K562 (cell line): ENCODE results near the gene SRGAP3. TPM values are rescaled to one million over a fixed set of nuclear protein-coding genes. Genes with fewer than 3 reads are reported as not detected.

Experiments
- ATAC-seq: fragments of 200-7000 bp; cut with Tn5 transposase; 3 replicates; pipeline ENCODE4 v1.9.1; 2020; ENCODE audit warnings: moderate library complexity
- BruUV-seq: library from RNA; stranded (reverse); fragments of 400-500 nt; replicated peaks from 2 replicates; lab custom pipeline; 2021; lab: Mats Ljungman, UMichigan
- CTCF ChIA-PET: fragments of 300-600 bp; formaldehyde crosslinking; extraction: SDS; loops from one replicate; lab custom pipeline; 2021; ENCODE audit warnings: low intra/inter-chr PET ratio; lab: Yijun Ruan, JAX
- POLR2A ChIA-PET: fragments of 300-600, 350-650 bp; sonication (Branson Sonifier 250); formaldehyde crosslinking; extraction: SDS; loops from one replicate; lab custom pipeline; 2021; ENCODE audit warnings: antibody characterized with exemption, inconsistent platforms; lab: Yijun Ruan, JAX
- DNase-seq, 4 experiments: peaks; one replicate each; pipeline versions ENCODE4 v3.0.0 to v3.0.0-alpha.2; 2011 to 2018; ENCODE audit warnings: low spot score in 3 of 4, mixed read lengths in 3 of 4; ENCODE audit errors: extremely low read depth in 1 of 4
- FAIRE-seq: peaks from 2 replicates; lab custom pipeline; 2011; peaks lifted over from hg19 to GRCh38; lab: Jason Lieb, UNC
- H2AFZ ChIP-seq: 2 replicates; pipeline ENCODE4 v1.6.0; 2011; ENCODE audit warnings: low read depth, low read length, control low read depth, inconsistent platforms
- H3K27ac ChIP-seq: fragments of 200-600 bp; 3 replicates; pipeline ENCODE4 v1.8.0; 2011; ENCODE audit warnings: low read depth, mild to moderate bottlenecking, control low read depth, inconsistent platforms, low read length, moderate library complexity, mixed read lengths; ENCODE audit errors: extremely low read depth
- H3K27me3 ChIP-seq, 2 experiments: fragments of 300-600 bp in 1 of 2; 2 replicates in 1 of 2; 3 replicates in 1 of 2; pipeline versions ENCODE4 v1.6.0 to v1.8.0; 2011; ENCODE audit warnings: inconsistent platforms in 2 of 2, low read length in 2 of 2, mild to moderate bottlenecking in 1 of 2, mixed read lengths in 1 of 2, moderate library complexity in 1 of 2; ENCODE audit not compliant: control insufficient read depth in 2 of 2, insufficient read depth in 2 of 2
- H3K36me3 ChIP-seq: fragments of 300-600 bp; 3 replicates; pipeline ENCODE4 v1.8.0; 2011; ENCODE audit warnings: mild to moderate bottlenecking, low read length, inconsistent platforms; ENCODE audit not compliant: control insufficient read depth, insufficient read depth
- H3K4me1 ChIP-seq, 2 experiments: fragments of 200-600 bp in 1 of 2; replicated peaks in 1 of 2; 2 replicates in 1 of 2; 3 replicates in 1 of 2; pipeline versions ENCODE4 v1.5.1 to v1.8.0; 2011; ENCODE audit warnings: inconsistent platforms in 2 of 2, low read length in 2 of 2, mild to moderate bottlenecking in 1 of 2, mixed read lengths in 1 of 2, moderate library complexity in 1 of 2; ENCODE audit not compliant: control insufficient read depth in 2 of 2, insufficient read depth in 2 of 2
- H3K4me2 ChIP-seq: 2 replicates; pipeline ENCODE4 v1.6.1; 2011; ENCODE audit warnings: low read length, control low read depth, inconsistent platforms, mixed read lengths; ENCODE audit not compliant: insufficient read depth
- H3K4me3 ChIP-seq: fragments of 200-600 bp; sonication (generic), shearing (Covaris generic); 2 replicates; pipeline ENCODE4 v1.5.1; 2016; ENCODE audit warnings: control low read depth, inconsistent platforms
- H3K79me2 ChIP-seq: fragments of 200-600 bp; 3 replicates; pipeline ENCODE4 v1.8.0; 2011; ENCODE audit warnings: low read length, inconsistent platforms; ENCODE audit not compliant: control insufficient read depth, insufficient read depth
- H3K9ac ChIP-seq, 2 experiments: 2 replicates each; pipeline versions ENCODE4 v1.6.0 to v1.6.1; 2011; ENCODE audit warnings: low read depth in 2 of 2, low read length in 2 of 2, control low read depth in 1 of 2, inconsistent platforms in 1 of 2, mild to moderate bottlenecking in 1 of 2, mixed read lengths in 1 of 2; ENCODE audit not compliant: insufficient read depth in 1 of 2
- H3K9me1 ChIP-seq: one replicate; pipeline ENCODE4 v1.6.0; 2011; ENCODE audit warnings: inconsistent platforms, mild to moderate bottlenecking, low read length, moderate library complexity; ENCODE audit not compliant: control insufficient read depth, insufficient read depth
- H3K9me3 ChIP-seq: replicated peaks from 2 replicates; pipeline ENCODE4 v1.5.1; 2011; ENCODE audit warnings: low read depth, low read length, inconsistent platforms; ENCODE audit not compliant: control insufficient read depth, insufficient read depth
- H4K20me1 ChIP-seq: replicated peaks from 2 replicates; pipeline ENCODE4 v1.6.1; 2011; ENCODE audit warnings: low read length, inconsistent platforms, mixed read lengths; ENCODE audit not compliant: control insufficient read depth, insufficient read depth
- CTCF ChIP-seq, 3 experiments: IDR thresholded peaks in 2 of 3; conservative IDR thresholded peaks in 1 of 3; 2 replicates each; pipeline ENCODE4 v1.5.1; 2011 to 2012; ENCODE audit warnings: low read length in 3 of 3, mild to moderate bottlenecking in 3 of 3, control low read depth in 2 of 3, improper control_type of control experiment in 1 of 3, inconsistent platforms in 1 of 3, low read depth in 1 of 3, mixed read lengths in 1 of 3, moderate library complexity in 1 of 3; ENCODE audit not compliant: insufficient read depth in 2 of 3
- TFE3 ChIP-seq: fragments of 450-650 bp; formaldehyde crosslinking; IDR thresholded peaks from 2 replicates; pipeline ENCODE4 v1.4.0; 2020; ENCODE audit warnings: mild to moderate bottlenecking, mixed read lengths
- USF1 ChIP-seq: sonication (generic); formaldehyde crosslinking; IDR thresholded peaks from 2 replicates; pipeline ENCODE4 v1.9.0; 2022; ENCODE audit warnings: mild to moderate bottlenecking, missing genetic modification reagents
- WGBS: fragments of 100-300 bp; shearing (Covaris generic); methylation state at CpG from one replicate; pipeline ENCODE4 v1.1.6; 2016; ENCODE audit warnings: low coverage, mixed read lengths; ENCODE audit not compliant: insufficient coverage; ENCODE audit errors: missing lambda C conversion rate; 5-methylcytosine and 5-hydroxymethylcytosine counted together
- in situ Hi-C: fragments of 300-500 bp; cut with MboI; formaldehyde crosslinking; loops from 4 replicates; pipeline ENCODE4 v1.15.0; 2018; ENCODE audit warnings: inconsistent platforms, mixed read lengths
- intact Hi-C: fragments of 100-400 bp; cut with micrococcal nuclease; formaldehyde crosslinking; loops from 2 replicates; pipeline ENCODE4 v1.14.2; 2022
- polyA plus RNA-seq, 8 experiments: library from polyadenylated mRNA; depleted of rRNA in 4 of 8; stranded (reverse) in 5 of 8; unstranded in 3 of 8; fragments of >200 nt; fragmentation: Nextera tagmentation in 2 of 8; fragmentation: Illumina TruSeq in 1 of 8; extraction: Ambion mirVana in 2 of 8; extraction: Trizol in 1 of 8; gene quantifications; 2 replicates each; pipeline versions ENCODE4 v1.2.1 to v1.2.3, GENCODE V29; 2011 to 2014; ENCODE audit warnings: inconsistent platforms in 1 of 8, missing spikeins in 1 of 8
- total RNA-seq, 7 experiments: library from RNA; depleted of rRNA in 6 of 7; stranded (reverse); fragments of >200 nt in 6 of 7; fragmentation: Illumina TruSeq in 2 of 7; extraction: Trizol in 2 of 7; gene quantifications; 2 replicates each; pipeline versions ENCODE4 v1.2.1 to v1.2.3, GENCODE V29; 2011 to 2021; ENCODE audit warnings: low replicate concordance in 1 of 7

The SRGAP3 gene
- total and polyA plus RNA-seq, 9 of the 15 experiments (the other 6 are each of a cell fraction or from before 2014, with no cell fraction given), result 0.11 to 0.85 (median 0.35) TPM; not detected in 2

GRCh38 chr3:9251055-9251786 lies 1.8 kb upstream of the SRGAP3 start (continued):
- no peak for TF ChIP-seq USF1 (CRISPR knock-in tag)

GRCh38 chr3:9250236-9250635 lies 790 bp upstream of the SRGAP3 start:
- FAIRE-seq (no peak), ATAC-seq (no peak), DNase-seq (no peak)
- in situ Hi-C loops (no loop called here), intact Hi-C loops (no loop called here)
- Histone ChIP-seq H3K9me1 (no peaks in the 10 kb centered on the region), H3K79me2 (no peaks in the 10 kb centered on the region), H3K36me3 (no peaks in the 10 kb centered on the region), H3K4me2 (no peak overlapping the region), H3K9me3 (no peaks in the 10 kb centered on the region), H3K27me3 (peaks cover 23 to 47% of the 10 kb centered on the region in 2 experiments), H3K4me3 (no peak overlapping the region), H4K20me1 (no peaks in the 10 kb centered on the region), H3K4me1 (peaks cover 0 to 6% of the 10 kb centered on the region in 2 experiments; a peak in 3 of 5 replicates), H3K27ac (no peak overlapping the region), H3K9ac (no peak overlapping the region), H2AFZ (no peak overlapping the region)
- peak in 1 of 3 experiments; percentile 11; a peak in 1 of 6 replicates for TF ChIP-seq CTCF (IDR thresholded peaks at IDR 0.05 in 2 of 3, conservative IDR thresholded peaks at IDR 0.05 in 1 of 3; ENCODE audit: insufficient read depth in 2 of 3, low read depth in 1 of 3, low read length in 3 of 3)
- TF ChIP-seq TFE3 (CRISPR knock-in tag), result no peak
- 3% methylated on average over 4 of the region's 4 CpGs for WGBS
- ChIA-PET CTCF (no interaction called here), POLR2A (interaction anchor here (1.5 kb wide), 2 partner anchors 8 to 10 kb away, joined by 4 to 5 read pairs; no protein-coding TSS in a partner anchor)
- BruUV-seq, result no TSS peak
